ENCODE measurements around the gene RMND1. TPM values are rescaled to one million over a fixed set of nuclear protein-coding genes. Genes with fewer than 3 reads are reported as not detected.

Gene RMND1
- total and polyA plus RNA-seq, 2 of the 13 experiments (the other 11 are each of a cell fraction or from before 2014, with no cell fraction given), result 34.0 to 72.5 TPM

- Histone ChIP-seq H3K4me1 (ENCODE audit: insufficient read depth, low read length) (peaks cover 96% of the 10 kb centered on the region), H3K79me2 (ENCODE audit: insufficient read depth, low read length) (peaks cover 99% of the 10 kb centered on the region), H2AFZ (ENCODE audit: low read length) (no peak overlapping the region), H3K9me3 (ENCODE audit: low read length) (no peaks in the 10 kb centered on the region), H3K27me3 (ENCODE audit: control insufficient read depth in 1 of 2, insufficient read depth in 2 of 2, low read length in 2 of 2) (no peaks in the 10 kb centered on the region), H3K4me2 (ENCODE audit: low read depth, low read length) (peak overlapping the region; percentile 51), H3K9ac (ENCODE audit: insufficient read depth, low read depth, low read length) (peak overlapping the region; percentile 2), H3K4me3 (replicated peaks in 1 of 3; ENCODE audit: insufficient read depth in 1 of 3, low read depth in 2 of 3, low read length in 3 of 3) (peak overlapping the region in 2 of 3 experiments; percentile 0; a peak in 1 of 6 replicates), H3K27ac (ENCODE audit: extremely low read length, insufficient read depth, low read length) (peak overlapping the region; percentile 49), H4K20me1 (ENCODE audit: insufficient read depth, low read length) (peaks cover 34% of the 10 kb centered on the region), H3K36me3 (replicated peaks in 1 of 2; ENCODE audit: control insufficient read depth in 1 of 2, insufficient read depth in 2 of 2, low read length in 2 of 2) (peaks cover 6 to 20% of the 10 kb centered on the region in 2 experiments)
- no TSS peak for BruUV-seq (replicated peaks)
- 32% methylated on average over 3 of the region's 3 CpGs for WGBS (ENCODE audit: low lambda C conversion rate)
- FAIRE-seq, result peak; percentile 23
- peak; percentile 70 for ATAC-seq
- in situ Hi-C loops (cut with HindIII; ENCODE audit: extremely low pct_ligation_motif_present, low pct_unique_long_range_greater_than_20kb) (loop anchor here (5.0 kb wide), 1 partner anchor 36 kb away; no protein-coding TSS in a partner anchor), intact Hi-C loops (cut with micrococcal nuclease; ENCODE audit: unreplicated experiment) (loop anchor here (1.0 to 10.0 kb wide), 5 partner anchors 35 to 823 kb away; partner anchors contain the start of gene CCDC170)
- DNase-seq (ENCODE audit: low spot score), result peak; percentile 74
- POLR2A ChIA-PET, result interaction anchor here (3.7 kb wide), 1 partner anchor 10 kb away, joined by 30 read pairs; the partner anchor contains the start of gene RMND1
- CTCF ChIA-PET (ENCODE audit: low intra/inter-chr PET ratio, low total read pairs), result interaction anchor here (2.5 kb wide), 1 partner anchor 34 kb away, joined by 23 read pairs; no protein-coding TSS in a partner anchor
- no peak for TF ChIP-seq ZNF562 (CRISPR knock-in tag; IDR thresholded peaks at IDR 0.05; ENCODE audit: borderline replicate concordance)
- TF ChIP-seq ATF4 (CRISPR knock-in tag; IDR thresholded peaks at IDR 0.05), result no peak
- TF ChIP-seq RFX1 (IDR thresholded peaks at IDR 0.05), result no peak
- no peak for TF ChIP-seq CBX5 (CRISPR knock-in tag; IDR thresholded peaks at IDR 0.05; ENCODE audit: borderline replicate concordance)
- peak; percentile 53; the same call in 1 of the 2 replicates for TF ChIP-seq SNAPC2 (CRISPR knock-in tag; IDR thresholded peaks at IDR 0.05)
- no peak for TF ChIP-seq ZNF619 (CRISPR knock-in tag; IDR thresholded peaks at IDR 0.05)
- no peak for TF ChIP-seq ZNF414 (CRISPR knock-in tag; IDR thresholded peaks at IDR 0.05)
- TF ChIP-seq FOXK1 (CRISPR knock-in tag; IDR thresholded peaks at IDR 0.05; ENCODE audit: borderline replicate concordance, low read depth), result no peak
- no peak for TF ChIP-seq YY1 (IDR thresholded peaks at IDR 0.05; ENCODE audit: insufficient read depth, insufficient replicate concordance, low read depth, low read length)
- TF ChIP-seq, protein P1, sequence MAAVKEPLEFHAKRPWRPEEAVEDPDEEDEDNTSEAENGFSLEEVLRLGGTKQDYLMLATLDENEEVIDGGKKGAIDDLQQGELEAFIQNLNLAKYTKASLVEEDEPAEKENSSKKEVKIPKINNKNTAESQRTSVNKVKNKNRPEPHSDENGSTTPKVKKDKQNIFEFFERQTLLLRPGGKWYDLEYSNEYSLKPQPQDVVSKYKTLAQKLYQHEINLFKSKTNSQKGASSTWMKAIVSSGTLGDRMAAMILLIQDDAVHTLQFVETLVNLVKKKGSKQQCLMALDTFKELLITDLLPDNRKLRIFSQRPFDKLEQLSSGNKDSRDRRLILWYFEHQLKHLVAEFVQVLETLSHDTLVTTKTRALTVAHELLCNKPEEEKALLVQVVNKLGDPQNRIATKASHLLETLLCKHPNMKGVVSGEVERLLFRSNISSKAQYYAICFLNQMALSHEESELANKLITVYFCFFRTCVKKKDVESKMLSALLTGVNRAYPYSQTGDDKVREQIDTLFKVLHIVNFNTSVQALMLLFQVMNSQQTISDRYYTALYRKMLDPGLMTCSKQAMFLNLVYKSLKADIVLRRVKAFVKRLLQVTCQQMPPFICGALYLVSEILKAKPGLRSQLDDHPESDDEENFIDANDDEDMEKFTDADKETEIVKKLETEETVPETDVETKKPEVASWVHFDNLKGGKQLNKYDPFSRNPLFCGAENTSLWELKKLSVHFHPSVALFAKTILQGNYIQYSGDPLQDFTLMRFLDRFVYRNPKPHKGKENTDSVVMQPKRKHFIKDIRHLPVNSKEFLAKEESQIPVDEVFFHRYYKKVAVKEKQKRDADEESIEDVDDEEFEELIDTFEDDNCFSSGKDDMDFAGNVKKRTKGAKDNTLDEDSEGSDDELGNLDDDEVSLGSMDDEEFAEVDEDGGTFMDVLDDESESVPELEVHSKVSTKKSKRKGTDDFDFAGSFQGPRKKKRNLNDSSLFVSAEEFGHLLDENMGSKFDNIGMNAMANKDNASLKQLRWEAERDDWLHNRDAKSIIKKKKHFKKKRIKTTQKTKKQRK (IDR thresholded peaks at IDR 0.05; ENCODE audit: low read length), result no peak
- TF ChIP-seq GPBP1L1 (CRISPR knock-in tag; IDR thresholded peaks at IDR 0.05), result no peak
- no peak for TF ChIP-seq KAT2B (IDR thresholded peaks at IDR 0.05; ENCODE audit: borderline replicate concordance, low read depth, low read length)
- TF ChIP-seq RBM22 (optimal IDR thresholded peaks at IDR 0.05; ENCODE audit: low read length), result peak; percentile 71
- TF ChIP-seq ZNF761 (CRISPR knock-in tag; conservative IDR thresholded peaks at IDR 0.05), result no peak
- TF ChIP-seq PHB2 (IDR thresholded peaks at IDR 0.05; ENCODE audit: partially characterized antibody), result no peak
These were observed 10.3 kb downstream of the RMND1 start for GRCh38 chr6:151441390-151442166.

All from HepG2 (cell line).